HG03378 (cell line): ENCODE results near the gene CDC6.
A peak's percentile ranks its signal among the peaks of the same experiment; 100 is the strongest.

Experiments used
- ATAC-seq: cut with Tn5 transposase; IDR thresholded peaks from one replicate; pipeline ENCODE4 v1.9.1; 2021; ENCODE audit warnings: mild to moderate bottlenecking, moderate library complexity; ENCODE audit not compliant: unreplicated experiment

The CDC6 gene

GRCh38 chr17:40321961-40322357 lies 34.3 kb downstream of the CDC6 start:
- no peak for ATAC-seq

DNA sequence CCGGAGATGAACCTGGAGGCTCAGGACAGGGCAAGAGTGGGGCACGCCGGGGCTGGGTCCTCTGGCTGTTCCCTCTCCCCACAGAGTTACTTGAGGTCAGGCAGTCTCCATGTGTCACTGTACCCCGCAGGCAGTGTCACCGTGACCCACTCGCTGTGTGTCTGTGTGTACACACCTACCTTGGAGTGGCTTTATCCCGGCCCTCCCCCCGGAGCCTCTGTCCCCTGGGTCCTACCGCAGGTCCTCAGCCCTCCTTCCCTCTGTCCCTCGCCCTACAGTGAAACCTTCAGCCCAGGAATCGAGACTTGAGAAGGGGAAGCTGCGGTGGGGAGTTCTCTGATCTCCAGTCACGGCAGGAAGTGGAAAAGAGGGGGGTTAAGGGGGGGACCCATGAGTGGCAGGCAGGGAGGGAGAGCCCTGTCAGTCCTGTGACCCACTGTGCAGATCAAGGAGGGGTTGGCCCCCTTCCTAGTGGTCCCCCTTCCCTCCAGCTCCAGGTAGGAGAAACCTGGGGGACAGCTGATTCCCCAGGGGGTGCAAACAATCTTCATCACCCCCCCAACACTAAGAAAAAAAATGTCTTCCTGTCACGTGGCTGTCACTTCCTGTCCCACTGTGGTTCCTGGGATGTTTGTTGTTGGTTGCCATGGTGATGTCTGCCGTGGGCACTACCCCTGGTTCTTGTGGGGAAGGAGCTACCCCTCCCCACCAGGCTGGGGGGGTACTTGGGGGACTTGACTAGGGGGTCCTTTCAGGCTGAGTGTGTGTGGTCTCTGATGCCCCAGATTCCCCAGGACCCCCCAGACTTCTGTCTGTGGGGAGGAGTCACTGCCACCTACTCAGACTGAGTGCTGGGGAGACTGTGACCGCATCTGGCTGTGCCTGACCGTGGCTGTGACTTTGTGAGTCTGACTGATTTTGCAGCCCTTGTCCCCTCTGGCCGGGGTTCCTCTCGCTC lies 35.0 kb downstream of the CDC6 start:
- peak; percentile 27 for ATAC-seq

- no peak for ATAC-seq
Measured at GRCh38 chr17:40323391-40324381, 36.0 kb downstream of the CDC6 start.

- no peak for ATAC-seq
Measured at GRCh38 chr17:40325156-40326013, 37.7 kb downstream of the CDC6 start.

DNA sequence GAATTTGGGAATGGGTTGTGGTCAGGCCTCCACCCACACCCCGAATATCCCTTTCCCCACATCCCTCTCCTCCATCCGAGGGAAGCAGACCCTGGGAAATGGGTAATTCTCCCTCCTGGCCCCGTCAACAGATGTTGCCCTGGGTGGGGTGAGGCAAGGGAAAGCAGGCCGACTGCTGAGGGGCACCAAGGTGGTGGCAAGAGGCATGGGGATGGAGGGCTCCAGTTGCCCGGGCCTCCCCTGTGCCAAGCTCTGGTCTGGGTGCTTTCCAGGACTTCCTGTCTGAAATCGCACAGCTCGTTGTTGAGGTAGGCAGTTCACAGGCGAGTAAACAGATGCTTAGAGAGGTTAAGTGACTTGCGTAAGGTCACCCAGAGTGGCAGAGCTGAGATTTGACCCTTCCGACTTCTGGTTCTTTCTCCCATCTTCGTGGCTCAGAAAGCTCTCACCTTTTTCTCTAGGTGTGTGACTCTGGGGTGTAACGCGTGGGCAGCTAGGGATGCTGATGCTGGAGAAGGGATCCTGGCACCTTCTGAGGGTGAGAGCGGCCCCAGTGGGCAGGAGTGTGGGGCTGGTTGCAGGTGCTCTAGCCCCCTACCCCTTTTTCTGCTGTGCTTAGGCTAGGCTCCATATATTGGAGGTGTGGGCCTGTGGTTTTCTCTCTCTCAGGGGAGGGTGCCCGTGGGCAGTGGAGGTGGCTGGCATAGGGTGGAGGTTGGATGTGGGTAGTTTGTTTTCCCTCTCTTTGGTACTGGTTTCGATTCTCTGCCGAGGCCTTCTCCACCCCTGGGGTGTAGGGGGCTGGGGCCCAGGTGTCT lies 38.5 kb downstream of the CDC6 start:
- no peak for ATAC-seq

DNA sequence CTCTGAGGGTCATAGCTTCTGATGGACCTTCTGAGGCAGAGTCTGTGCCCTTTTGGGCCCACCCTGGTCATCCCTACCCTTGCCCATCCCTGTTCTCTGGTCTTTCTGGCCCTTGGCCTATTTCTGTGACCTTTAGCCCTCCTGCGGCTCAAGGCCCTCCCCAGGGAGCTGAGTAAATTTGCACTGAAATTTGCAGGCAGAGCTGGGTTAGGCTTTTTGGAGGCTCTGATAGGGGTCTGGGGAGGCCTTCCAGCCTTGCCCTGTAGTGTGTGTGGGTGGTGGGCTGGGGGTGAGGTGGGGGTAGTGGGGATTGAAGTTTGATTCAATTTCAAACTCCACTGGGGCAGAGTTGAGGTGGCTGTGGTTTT lies 39.1 kb downstream of the CDC6 start:
- ATAC-seq: no peak

- no peak for ATAC-seq
Measured at GRCh38 chr17:40327244-40327729, 39.6 kb downstream of the CDC6 start.

DNA sequence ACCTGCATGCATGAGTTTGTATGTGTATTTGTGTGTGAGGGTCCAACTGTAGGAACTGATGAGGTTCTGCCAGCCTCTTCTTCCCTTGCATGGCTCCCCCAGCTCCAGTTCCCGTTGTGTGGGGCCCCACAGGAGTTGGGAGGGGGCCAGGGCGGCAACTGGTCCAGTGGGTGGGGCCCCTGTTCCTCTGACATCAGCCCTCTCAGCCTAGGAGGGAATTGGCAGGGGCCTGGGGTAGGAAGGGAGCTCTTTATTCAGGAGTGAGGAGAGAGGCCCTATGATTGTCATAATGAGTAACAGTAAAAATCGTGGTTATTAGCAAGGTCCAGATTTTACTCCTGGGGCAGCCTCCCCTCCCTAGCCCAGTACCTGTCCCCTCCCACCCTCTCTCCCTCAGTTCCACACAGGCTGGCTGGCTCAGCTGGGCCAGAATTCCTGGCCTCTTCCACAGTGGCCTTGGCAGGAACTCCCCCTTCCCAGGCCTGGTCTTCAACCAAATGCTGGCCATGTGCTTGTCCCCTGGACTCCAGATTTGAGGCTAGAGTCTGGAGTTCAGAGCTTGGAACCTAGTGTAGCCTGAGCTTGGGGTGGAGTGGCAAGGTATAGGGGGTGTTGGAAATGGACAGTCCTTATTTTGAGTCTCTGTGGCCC lies 40.2 kb downstream of the CDC6 start:
- ATAC-seq: no peak

GRCh38 chr17:40328386-40328766 lies 40.7 kb downstream of the CDC6 start:
- no peak for ATAC-seq

DNA sequence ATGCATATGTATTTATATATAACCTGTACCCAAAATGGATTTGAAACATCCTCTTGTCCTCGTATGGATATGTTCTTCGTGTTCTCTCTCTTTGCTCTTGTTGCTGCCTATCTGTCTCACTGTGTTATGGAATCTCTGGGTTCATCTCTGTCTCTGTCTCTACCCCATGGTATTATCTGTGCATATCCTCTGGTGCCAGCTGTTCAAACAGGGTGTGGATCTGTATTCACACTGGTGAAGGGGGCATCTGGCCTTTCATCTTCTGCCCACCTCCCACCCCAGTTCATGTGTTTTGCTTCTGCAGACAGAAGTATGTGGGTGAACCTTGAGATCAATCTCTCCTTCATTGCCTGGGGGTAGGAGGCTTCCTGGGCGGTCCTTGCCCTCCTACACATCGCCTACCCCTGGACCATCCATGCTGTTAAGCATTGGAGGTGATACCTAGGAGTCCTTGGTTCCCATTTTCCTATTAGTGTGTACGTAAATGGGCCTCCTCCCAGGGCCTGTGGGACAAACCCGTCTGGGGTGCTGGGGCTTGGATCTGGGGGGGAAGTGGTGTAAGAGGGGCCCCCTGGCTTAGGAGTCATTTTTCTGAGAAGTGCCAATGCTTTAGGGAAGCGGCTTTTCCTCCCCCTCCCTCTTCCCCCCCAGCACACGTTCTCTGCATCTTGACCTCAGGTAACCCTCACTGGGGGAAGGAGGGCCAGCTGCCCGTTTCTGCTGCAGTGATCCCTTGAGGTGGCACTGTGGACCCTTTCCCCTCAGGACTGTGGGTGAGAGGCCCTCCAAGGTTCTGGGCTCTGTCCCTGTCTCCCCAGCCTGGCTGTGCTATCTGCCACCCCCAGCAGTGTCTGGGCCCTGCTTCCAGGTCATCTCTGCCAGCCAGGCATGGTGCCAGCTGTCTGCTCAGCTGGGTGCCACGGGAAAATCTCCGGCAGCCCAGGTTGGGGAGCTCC lies 42.4 kb downstream of the CDC6 start:
- ATAC-seq: no peak

- ATAC-seq: no peak
Measured at GRCh38 chr17:40330850-40331470, 43.3 kb downstream of the CDC6 start.

DNA sequence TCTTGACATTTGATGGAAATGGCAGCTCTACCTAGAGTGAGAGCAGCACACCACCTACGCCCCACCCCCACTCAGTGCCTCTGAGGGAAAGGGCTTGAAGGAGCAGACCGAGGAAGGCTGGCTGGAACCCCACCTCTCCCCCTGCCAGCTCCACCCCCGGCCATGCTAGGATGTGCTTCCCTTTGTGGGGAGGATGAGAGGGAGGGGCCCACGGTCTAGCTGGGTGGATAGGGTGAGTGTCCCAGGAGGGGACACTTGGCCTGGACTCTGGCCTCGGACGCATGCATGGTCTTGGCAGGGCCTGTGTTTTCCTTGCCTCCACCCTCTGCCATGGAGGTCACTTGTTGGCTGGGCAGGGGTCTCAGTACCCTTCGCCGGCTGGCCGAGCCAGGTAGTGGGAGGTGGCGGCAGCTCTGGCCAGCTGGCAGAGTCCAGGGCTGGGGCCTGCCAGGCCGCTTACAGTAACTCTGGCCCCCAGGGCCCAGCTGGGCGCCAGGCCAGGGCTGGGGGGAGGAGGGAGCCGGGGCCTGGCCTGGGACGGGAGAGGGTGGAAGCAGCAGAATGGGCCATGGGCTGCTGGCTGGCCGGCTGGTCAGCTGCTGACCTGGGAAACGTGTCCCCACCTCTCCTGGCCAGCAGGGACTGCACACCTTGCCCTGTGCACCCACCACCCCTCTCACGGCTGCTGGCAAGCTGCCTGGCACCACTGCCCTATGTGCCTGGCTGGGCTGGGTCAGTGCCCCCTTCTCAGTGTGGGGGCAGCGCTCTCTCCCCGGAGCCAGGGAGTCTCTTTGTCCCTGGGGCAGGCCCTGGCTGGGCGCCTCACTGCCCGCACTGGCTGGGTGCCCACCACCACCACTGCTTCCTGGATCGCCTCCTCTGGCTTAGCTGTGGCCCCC lies 44.3 kb downstream of the CDC6 start:
- ATAC-seq: no peak

- no peak for ATAC-seq
Measured at GRCh38 chr17:40333781-40334448, 46.2 kb downstream of the CDC6 start.

DNA sequence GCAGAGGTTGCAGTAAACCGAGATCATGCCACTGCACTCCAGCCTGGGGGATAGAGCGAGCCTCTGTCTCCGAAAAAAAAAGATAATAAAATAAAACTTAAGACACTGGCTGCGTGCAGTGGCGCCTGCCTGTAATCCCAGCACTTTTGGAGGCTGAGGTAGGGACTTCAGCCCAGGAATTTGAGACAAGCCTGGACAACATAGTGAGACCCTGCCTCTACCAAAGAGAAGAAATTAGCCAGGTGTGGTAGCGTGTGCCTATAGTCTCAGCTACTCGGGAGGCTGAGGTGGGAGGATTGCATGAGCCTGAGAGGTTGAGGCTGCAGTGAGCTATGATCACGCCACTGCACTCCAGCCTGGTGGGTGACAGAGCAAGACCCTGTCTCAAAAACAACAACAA lies 47.9 kb downstream of the CDC6 start:
- ATAC-seq: no peak

DNA sequence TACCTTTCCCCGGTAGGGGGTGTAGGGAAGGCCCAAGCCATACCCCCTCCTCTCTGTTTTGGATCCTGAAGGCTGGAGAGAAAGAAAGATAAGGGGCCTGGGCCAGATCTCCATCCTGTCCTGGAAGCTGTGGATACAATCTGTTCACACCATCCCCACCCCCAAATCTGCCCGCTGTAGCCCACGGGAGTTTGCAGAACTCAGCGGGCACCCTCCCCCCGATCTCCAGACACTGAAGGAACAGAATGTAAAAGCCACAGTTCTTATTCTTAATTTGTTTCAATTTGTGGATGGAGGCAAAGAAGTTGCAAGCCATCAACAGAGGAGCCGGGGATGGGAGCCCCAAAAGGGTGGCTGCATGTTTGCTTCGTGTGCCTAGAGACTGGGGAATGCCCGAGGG lies 49.7 kb downstream of the CDC6 start:
- ATAC-seq: no peak

DNA sequence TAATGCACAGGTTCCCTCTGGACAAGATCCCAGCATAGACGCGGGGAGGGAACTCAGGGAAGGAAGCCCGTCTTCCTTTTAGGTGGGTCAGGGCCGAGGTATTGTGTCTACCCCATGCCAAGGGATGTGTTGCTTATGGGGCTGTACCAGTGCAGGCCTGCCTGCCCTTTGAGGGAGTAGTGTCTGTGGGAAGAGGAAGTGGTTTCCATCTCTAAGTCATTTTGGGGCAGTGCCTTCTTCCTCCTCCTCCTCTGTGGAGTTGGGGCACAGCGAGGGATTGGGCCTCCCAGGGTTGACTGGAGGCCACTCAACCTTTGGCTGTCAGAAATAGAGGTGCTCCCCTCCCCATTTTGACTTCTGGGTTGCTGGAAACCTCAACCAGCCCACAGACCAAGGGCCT lies 50.4 kb downstream of the CDC6 start:
- ATAC-seq: no peak
